Measurements from ENCODE around the gene PVALEF. TPM values are rescaled to one million over a fixed set of nuclear protein-coding genes. Genes with fewer than 3 reads are reported as not detected.

Gene PVALEF
- total RNA-seq, 1 experiment from 2014 or later, result not detected

GRCh38 chr17:81163051-81163695 is 2.1 kb upstream of the PVALEF start:
- no peak for DNase-seq (ENCODE audit: low read depth, low spot score)
- no TSS peak for BruUV-seq (replicated peaks)

GRCh38 chr17:81163703-81164370 is 1.5 kb upstream of the PVALEF start:
- intact Hi-C loops (cut with micrococcal nuclease; ENCODE audit: unreplicated experiment), result no loop called here
- peaks cover 16% of the 10 kb centered on the region for H3K4me1 ChIP-seq (ENCODE audit: control insufficient read depth, insufficient read depth, low read length)
- in situ Hi-C loops (cut with HindIII; ENCODE audit: low pct_unique_long_range_greater_than_20kb, low sequenced_read_pairs), result no loop called here
- CTCF ChIA-PET, result interaction anchor here (0.7 kb wide), 1 partner anchor 18 kb away, joined by 3 read pairs; no protein-coding TSS in a partner anchor
- no TSS peak for BruUV-seq (replicated peaks)
- no peaks in the 10 kb centered on the region for H3K9me3 ChIP-seq (ENCODE audit: control insufficient read depth, insufficient read depth, low read depth, low read length)
- H3K27ac ChIP-seq (ENCODE audit: low read length), result no peak overlapping the region
- no peak for DNase-seq (ENCODE audit: low read depth, low spot score)
- no peaks in the 10 kb centered on the region for H3K27me3 ChIP-seq (ENCODE audit: control insufficient read depth, insufficient read depth, low read length)
- POLR2A ChIA-PET, result no interaction called here
- no peak for ATAC-seq
- H3K4me3 ChIP-seq (ENCODE audit: low read depth in 2 of 2, low read length in 2 of 2), result no peak overlapping the region
- H3K36me3 ChIP-seq (ENCODE audit: control insufficient read depth, insufficient read depth, low read length), result no peaks in the 10 kb centered on the region
- TF ChIP-seq POLR2AphosphoS5 (IDR thresholded peaks at IDR 0.05; ENCODE audit: low read depth, low read length) (no peak), SIN3A (IDR thresholded peaks at IDR 0.05; ENCODE audit: borderline replicate concordance, insufficient read depth, low read depth, low read length) (no peak), REST (IDR thresholded peaks at IDR 0.05; ENCODE audit: insufficient read depth in 1 of 2, low read depth in 2 of 2, low read length in 1 of 2) (no peak), CTCF (IDR thresholded peaks at IDR 0.05) (no peak)

More at GRCh38 chr17:81163051-81163695, 2.1 kb upstream of the PVALEF start:
- ATAC-seq, result no peak
- H3K36me3 ChIP-seq (ENCODE audit: control insufficient read depth, insufficient read depth, low read length), result no peaks in the 10 kb centered on the region
- ChIA-PET CTCF (no interaction called here), POLR2A (no interaction called here)
- H3K27ac ChIP-seq (ENCODE audit: low read length), result no peak overlapping the region
- in situ Hi-C loops (cut with HindIII; ENCODE audit: low pct_unique_long_range_greater_than_20kb, low sequenced_read_pairs), result no loop called here
- intact Hi-C loops (cut with micrococcal nuclease; ENCODE audit: unreplicated experiment), result no loop called here
- H3K4me3 ChIP-seq (ENCODE audit: low read depth in 2 of 2, low read length in 2 of 2), result no peak overlapping the region
- H3K27me3 ChIP-seq (ENCODE audit: control insufficient read depth, insufficient read depth, low read length), result no peaks in the 10 kb centered on the region
- peaks cover 16% of the 10 kb centered on the region for H3K4me1 ChIP-seq (ENCODE audit: control insufficient read depth, insufficient read depth, low read length)
- TF ChIP-seq REST (IDR thresholded peaks at IDR 0.05; ENCODE audit: insufficient read depth in 1 of 2, low read depth in 2 of 2, low read length in 1 of 2) (no peak), CTCF (IDR thresholded peaks at IDR 0.05) (no peak), TCF7L2 (IDR thresholded peaks at IDR 0.05; ENCODE audit: low read depth, low read length) (no peak), SIN3A (IDR thresholded peaks at IDR 0.05; ENCODE audit: borderline replicate concordance, insufficient read depth, low read depth, low read length) (no peak), POLR2AphosphoS5 (IDR thresholded peaks at IDR 0.05; ENCODE audit: low read depth, low read length) (no peak)
- no peaks in the 10 kb centered on the region for H3K9me3 ChIP-seq (ENCODE audit: control insufficient read depth, insufficient read depth, low read depth, low read length)

Data from Panc1 (cell line).